ENCODE data around the gene IMMP2L.

The IMMP2L gene

DNA sequence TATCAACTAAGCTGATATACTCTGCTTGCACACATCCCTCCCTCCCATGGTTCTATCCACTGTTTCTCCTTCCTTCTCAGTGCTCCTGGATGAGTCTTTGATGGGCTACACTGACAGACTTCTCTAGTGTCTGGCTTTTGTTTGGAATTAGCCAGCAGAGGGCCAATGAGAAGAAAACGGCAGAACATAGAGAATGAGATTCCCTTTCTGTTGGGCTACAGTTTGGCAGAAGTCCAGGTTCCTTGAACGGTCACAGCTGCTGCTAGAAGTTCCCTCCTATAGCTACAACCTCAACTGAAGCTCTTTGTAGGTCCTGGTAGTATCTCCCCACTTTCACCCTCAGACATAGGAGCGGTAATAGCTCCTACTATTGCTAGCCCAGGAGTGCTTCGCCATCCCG is 722.4 kb downstream of the IMMP2L start:
- DNase-seq = no peak

DNA sequence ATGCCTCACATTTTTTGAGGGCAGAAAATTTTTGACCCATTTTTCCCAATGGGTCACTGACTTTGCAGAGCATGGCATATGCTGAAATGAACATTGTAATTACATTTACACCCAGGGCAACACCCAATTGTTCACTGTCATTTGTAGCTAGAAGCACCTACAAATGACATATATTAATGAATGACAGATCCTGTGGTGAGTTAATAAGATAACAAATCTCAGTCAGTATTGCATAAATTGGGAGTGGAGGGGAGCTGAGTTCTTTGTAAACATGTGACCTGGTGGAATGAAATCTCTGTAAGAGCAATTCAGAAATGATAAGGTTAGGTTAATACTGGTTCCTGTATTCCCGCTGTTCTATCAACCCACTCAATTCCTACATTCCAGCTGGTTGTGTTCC is 726.4 kb downstream of the IMMP2L start:
- DNase-seq = no peak

DNA sequence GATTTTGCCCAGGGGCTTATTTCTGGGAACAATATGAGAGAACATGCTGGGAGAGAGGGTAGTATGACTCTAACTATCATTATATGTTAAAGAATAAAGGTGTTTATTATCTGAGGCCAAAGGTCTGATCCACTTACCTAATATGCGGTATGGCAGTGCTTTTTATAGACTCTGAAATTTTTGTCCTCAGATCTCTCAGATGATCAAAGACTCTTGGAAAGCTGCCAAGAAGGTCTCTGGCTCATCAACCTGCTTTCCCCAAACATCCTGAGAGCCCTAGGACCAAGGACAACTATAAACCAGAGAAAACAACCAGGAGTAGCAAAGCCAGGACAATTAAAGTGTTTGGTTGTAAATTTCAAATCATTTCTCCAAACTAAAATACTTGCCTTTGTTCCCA is 727.1 kb downstream of the IMMP2L start:
- peak; percentile 6 for DNase-seq

DNA sequence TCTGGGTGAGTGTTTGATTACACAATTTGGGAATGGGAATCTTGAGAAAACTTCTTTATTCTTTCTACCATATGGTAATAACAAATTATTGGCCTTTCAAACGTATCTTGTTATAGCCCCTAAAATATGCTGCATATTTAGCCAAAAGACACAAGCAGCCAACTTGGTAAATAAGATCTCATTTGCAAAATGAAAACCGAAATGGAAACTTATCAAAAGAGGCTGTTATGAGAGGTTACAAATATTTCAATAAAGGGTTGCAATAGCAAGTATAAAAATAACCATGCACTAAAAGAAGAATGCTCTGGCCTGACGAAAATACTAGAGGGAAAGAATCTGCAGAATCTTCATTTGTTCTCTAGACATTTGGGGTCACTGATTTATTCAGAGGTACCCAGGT is 730.9 kb downstream of the IMMP2L start:
- DNase-seq = no peak

DNA sequence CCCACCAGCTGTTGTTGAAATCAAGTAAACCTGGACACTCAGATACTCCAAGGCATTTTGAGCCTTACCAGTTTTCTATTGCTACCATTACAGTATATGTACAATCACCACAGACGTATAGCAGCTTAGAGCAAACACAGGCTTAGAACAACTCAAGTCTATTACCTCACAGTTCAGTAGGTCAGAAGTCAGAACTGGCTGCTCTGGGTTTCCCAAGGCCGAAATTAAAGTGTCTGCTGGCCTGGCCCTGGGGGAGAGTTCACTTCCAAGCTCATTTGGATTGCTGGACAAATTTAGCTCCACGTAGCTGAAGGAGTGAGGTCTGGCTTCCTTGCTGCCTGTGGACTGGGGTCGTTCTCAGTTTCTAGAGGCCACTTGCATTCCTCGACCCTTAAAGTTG is 731.5 kb downstream of the IMMP2L start:
- no peak for DNase-seq

DNA sequence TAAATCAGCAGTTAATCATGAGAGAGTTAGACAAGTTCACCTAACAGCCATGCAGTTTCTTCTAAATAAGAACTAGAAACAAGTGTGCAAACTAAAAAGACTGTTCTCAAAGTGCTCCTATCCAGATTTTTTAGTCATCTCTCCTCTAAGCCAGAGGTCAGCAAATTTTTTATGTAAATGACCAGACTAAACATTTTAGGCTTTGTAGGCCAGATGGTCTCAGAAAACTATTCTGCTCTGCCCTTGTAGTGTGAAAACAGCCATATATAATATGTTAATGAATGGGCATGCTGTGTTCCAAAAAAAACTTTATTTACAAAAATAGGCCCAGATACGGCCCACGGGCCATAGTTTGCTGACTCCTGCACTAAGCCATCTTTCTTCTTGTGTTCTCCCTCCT is 734.4 kb downstream of the IMMP2L start:
- DNase-seq = no peak

DNA sequence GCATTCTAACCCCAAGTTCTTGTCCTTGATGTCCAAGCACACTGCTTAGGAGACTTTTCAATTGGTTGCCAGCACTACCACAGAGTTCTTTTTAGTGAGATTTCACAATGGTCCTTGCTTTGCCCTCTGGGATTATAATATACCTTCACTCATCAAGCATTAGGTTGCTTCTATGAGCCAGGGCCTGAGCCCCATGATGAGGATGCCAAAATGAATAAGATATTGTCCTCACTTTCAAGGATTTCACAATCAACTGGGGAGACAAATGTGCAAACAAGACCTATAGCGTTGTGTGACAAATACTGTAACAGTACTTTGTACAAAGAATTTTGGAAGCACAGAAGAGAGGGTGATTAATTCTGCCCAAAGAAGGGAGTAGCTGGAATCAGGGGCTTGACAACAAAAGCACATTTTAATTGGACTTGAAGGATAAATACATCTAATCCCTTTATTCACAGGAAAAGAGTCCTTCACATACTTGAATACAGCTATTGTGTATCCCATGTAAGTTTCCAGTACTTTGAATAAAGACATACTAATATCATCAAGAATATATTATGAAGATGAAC is 734.9 kb downstream of the IMMP2L start:
- DNase-seq = no peak

DNA sequence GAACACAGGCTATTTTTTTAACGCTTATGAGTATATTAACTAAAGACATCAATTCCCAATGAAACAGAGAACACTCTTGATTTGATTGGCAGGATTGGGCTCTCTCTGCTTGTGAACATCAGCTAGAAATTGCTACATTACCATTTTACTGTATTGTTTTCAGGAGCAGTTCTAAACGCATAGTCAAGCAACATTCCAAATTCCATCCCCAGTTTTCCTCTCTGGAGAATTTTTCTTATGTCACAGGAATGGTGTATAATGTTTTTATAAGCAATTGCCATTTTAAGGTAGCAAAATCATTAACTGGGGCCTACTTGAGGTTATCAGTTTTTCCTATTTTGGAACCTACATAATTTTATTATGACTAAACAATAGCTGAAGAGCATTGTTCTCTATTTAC is 748.3 kb downstream of the IMMP2L start:
- no peak for DNase-seq

DNA sequence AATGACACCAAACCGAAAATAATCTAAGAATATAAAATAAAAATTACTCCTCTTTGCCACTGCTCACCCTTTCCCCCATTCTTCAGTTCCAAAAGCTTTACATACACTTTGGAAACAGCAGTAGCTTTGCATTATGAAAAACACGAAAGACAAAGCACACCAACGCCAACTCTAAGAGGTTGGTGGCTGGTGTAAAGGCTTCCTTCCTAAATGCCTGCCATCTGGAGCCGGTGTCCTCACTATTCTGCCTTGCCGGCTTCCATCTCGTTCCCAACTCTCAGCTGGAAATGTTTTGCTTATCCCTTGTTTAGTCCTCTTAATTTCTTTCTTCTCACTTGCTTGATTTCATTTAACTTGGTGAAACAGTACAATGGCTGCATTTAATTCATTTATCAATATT is 752.5 kb downstream of the IMMP2L start:
- DNase-seq = no peak

DNA sequence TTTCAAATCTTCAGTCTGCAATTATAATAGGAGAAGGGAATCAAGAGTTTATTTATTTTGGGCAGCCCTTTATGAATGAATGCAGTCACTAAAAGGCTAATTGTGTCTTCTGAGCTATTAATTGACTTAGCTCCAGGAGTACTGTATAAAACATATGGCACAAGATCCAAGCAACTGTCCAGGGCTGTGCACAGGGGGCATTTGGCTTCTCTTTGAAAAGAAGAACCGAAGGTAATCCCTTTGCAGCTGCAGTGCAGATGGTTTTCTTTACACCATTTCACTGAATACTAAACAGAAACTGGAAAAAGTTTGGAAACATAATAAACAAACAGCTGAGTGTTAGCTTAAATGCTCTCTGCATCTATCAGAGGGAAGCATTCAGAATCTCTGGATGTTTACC is 753.9 kb downstream of the IMMP2L start:
- DNase-seq = no peak

DNA sequence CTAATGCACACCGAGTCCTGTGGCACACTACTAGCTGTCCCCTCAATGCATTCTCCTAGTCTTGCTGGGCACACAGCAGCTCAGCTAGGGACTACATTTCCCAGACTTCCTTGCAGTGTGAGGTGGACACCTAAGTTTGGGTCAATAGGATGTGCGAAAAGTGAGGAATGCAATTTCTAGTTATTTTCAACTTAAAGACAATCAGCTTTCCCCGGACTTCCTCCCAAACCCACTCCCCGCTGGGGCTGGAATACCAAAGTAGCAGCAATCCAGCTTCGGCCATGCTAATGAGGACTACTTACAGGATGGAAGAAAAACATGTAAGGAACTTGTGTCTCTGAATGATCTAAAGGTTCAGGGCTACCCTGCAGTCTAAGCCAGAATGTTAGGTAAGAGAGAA is 757.8 kb downstream of the IMMP2L start:
- DNase-seq = no peak

DNA sequence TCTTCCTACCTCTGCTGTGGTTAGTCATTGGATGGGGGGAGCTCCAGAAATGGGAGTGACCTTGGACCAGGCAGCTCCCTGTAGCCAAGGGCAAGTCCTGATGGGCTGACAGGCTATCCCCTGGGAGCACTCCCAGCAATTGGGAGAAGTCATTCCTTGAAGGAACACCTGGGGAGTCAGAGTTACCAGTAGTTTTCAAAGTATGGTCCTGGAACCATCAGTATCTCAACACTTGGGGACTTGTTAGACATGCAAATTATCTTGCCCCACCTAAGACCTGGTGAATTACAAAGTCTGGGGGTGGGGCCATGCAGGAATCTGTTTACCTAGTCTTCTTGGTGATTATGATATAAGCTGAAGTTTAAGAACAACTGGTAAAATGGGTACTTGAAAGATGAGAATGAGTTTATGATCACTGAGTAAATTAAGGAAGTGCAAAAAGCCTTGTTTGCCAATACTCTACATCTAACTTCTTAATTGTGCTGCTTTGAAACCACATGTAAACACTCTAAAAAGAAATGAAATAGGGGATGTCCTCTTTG is 758.6 kb downstream of the IMMP2L start:
- no peak for DNase-seq

DNA sequence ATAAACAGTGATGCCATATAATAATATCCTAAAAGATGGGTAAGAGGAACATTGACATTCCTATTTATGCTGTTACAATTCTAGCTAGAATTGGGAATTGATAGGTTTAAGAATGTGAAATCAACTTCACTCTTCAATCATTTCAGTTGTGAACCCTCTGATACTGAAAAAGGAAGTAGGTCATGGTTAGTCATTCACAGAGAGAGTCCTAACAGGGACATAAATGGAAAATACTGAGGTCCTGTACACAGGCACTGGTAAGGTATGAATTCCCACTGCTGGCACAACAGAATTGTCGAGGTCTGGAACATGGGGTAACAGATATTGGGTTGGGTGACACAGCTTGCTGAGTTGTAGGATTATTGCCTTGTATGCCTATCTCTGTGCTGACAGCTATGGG is 760.8 kb downstream of the IMMP2L start:
- DNase-seq = no peak

DNA sequence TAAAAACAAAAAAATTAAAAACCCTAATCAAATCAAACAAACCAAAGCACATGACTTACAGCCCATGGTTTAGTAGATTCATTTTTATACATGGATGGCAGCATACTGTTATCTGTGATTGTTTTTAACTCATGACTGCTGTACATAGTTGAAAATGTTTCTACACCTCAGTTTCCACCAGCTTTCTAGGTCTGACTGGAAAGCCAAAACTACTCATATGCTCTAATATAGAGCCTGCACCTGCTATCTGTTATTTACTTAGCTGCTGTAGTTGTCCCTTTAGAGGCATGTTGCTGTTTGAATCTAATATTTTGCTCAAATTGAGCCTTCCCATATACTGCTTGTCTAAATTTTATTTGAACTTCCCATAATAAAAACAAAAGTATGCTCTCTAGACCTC is 761.3 kb downstream of the IMMP2L start:
- DNase-seq = no peak

DNA sequence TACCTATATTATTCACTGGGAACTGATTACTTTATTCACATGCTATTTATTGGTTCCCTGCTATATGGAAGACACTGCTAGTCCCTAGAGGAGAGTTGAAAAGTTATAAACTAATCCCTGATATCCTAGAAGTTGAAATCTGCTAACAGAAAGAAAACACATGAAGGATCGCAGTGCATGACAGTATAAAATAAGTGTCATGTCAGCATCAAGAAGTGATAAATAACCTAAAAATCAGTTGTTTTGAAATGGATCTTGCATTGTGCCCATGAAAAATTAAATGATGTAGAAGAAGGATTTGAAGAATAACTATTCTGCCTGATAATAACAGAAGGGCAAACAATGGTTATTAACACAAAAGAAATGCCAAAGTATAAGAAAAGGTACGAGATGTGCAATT is 764.6 kb downstream of the IMMP2L start:
- no peak for DNase-seq

DNA sequence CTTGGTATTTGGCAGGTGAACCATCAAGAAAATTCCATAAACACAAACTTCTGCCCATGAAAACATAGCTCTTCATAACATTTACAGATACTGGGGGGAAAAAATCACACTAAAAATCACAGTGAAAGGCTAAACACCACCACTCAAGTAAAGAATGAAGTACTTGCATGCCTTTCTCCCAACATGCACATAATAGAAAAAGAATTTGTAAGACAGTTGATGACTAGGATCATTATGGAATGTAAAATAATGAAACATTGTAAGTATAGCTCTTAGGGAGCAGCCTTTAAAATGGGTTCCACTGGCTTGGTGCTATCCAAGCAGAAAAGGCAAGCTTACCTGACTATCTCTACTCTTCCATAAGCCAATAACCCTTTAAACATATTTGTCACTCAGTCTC is 771.3 kb downstream of the IMMP2L start:
- no peak for DNase-seq

DNA sequence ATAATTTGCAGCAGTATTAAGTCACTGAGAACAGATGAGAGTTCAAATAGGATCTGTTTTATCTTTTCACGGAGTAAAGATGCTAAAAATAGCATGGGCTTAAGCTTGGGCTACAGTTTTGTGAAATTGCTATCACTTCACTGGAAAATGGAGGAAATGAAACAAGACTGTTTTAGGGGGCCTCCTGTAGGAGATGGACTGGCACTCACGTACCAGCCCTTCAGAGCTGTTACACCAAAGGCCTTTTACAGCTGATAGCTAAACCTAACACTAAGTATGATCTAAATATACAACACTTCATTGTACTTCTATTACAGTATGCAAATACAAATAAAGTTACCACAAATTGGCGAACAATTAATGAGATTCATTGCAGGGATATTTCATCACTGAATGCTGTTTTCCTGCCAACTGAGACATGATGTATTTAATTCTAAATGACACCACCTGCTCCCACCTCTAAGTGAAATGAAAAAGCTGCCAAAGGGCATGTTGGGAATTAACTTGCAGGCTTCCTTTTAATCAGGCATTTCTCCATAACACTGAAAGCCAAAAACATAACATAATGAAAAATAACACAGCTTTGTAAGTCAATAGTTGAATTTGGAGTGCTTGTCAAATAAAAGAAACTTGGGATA is 775.8 kb downstream of the IMMP2L start:
- DNase-seq = no peak

DNA sequence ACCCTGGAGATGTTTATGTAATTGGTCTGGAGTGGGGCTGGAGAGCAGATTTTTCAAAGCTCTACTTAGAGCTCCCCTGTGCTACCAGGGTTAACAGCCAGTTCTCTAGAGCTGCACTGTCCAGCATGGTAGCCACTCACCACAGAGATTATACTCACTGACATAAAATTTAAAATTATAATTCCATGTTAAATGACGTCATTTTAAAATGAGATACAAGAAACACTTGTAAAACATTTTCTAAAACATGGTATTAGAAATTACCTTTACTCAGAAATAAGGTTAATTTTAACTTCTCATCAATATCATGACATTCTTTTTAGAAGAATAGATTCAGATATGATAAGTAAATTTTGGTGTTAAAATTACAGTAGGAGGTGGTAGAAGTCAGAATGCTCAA is 777.5 kb downstream of the IMMP2L start:
- no peak for DNase-seq

DNA sequence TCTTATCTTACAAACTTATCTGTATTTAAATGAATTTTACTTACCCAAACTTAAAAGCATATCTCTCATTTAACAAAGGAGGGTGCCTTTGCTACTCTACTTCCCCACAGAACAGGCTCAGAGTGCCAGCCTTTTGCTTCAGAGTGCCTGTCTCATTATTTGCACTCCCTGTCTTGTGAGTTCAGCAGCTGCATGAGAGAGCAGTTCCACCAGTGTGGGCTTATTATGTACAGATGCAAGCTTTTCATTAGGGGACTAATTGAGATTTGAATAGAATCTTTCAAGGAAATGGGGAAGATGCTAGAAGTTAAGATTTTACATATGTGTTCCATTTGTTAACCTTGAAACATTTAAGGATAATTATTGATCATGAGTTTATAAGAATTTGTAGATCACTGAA is 781.6 kb downstream of the IMMP2L start:
- DNase-seq = no peak

DNA sequence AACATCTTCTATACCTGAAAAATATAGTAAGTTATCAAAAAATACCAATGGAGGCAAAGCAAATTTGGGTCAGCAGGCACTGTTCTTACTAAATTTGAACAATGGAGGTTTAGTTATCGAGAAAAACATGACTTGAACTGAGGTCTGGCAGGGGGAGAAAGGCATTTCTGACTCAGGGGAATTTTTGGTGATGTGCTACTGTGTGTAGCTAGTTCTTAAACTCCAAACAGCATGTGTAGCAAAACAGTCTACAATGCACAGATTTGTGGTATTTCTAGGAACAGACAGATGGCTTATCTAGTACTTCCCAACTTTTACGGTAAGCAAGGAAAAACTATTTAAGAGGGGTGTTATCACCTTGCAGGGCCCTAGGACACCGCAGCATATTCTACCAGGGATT is 783.0 kb downstream of the IMMP2L start:
- DNase-seq = no peak

DNA sequence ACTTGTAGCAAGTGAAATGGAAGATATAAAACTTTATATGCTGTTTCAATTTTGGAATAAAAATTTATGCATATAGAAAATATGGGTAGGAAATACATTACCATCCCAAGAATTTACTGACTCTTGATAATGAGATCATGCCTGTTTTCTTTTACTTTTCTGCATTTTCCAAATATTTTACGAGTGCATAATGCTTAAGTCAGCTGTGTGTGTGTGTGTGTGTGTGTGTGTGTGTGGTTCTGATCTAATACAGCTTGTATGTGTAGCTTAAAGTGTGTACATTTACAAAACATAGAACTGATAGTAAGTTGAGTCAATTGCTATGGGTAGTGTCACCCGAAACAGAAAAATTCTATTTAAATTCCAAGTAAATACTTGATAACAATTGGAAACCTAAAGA is 787.2 kb downstream of the IMMP2L start:
- DNase-seq = no peak

DNA sequence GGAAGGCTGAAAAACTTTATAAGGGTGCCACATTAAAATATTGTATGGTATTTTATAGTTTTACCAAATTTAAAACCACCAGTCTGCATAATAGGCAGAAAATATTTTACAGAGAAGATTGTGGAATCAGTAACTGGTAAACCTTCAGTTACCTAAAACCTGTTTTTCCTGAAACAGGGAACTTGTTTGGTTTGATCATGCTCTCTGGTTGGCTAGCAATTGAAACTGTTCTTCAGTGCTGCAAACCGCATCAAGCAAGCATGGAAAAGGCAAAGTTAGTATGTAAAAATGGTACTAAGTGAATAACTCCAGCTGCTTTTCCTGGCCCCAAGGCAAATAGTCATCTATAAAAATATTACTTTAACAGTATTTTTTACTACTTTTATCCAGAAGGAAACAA is 788.2 kb downstream of the IMMP2L start:
- DNase-seq = no peak

DNA sequence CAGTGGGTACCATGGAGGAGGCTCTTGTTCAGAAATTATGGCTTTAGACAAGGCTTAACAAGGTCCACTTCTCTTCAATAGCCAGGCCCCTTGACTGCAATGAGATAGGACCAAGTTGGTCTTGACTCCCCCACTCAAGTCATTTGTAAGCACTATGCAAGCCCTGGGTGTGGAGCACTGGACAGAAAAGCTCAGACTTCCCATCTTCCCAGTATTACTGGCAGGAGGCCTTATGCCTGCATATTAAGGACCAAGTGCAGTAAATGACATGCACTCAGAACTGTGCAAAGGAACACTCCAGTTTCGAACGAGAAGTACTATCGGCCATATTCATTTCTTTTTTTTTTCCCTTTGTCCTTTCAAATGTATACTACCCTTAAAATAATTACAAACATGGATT is 789.7 kb downstream of the IMMP2L start:
- no peak for DNase-seq

DNA sequence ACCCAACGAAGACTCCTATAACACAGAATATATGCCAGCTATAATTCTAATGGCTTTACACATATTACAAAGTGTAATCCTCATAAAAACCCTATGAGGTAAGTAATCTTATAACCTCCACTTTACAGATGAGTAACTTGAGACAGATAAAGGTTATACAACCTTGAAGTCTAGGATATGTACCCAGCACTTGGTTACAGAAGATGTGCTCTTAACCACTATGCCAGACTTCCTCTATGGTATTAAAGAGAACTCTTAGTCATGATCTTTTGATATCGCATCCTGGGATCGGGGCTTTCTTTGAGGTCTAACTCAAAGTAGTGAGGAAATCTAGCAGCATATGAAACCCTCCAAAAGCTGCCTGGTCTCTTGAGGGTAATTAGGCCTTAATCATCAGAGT is 790.6 kb downstream of the IMMP2L start:
- no peak for DNase-seq

DNA sequence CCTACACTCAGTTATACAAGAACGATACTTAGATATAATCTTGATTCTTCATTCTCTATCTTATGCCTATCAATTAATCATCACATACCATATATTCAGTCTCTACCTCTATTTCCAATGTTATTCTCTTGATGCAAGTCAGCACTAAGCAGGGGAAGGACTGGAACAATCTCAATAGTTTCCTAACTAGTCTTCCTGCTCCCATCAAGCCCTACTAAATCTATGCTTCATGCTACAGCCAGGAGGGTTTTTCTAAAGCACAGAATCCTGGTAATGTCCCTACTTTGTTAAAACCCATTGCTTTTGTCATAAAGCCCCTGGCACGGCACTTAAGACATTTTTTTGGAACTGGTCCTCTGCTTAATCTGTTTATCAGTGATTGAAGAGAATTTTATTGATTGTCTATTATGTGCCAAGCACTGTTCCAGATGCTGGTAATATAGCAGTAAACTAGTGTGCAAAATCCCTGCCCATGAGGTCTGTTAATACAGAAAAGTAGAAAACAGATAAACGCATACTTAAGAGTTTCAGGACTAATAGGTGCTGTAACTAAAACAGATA is 794.7 kb downstream of the IMMP2L start:
- no peak for DNase-seq

Data from central memory CD4-positive, alpha-beta T cell (primary cell).